Esophagus muscularis mucosa (tissue), 4 donors: ENCODE results near the gene ICOS. TPM values are rescaled to one million over a fixed set of nuclear protein-coding genes. Genes with fewer than 3 reads are reported as not detected.

Experiments
- DNase-seq: peaks from one replicate; pipeline ENCODE4 v3.0.0-alpha.2; 2017; ENCODE audit errors: extremely low spot score
- H3K27ac ChIP-seq, 4 donors: fragments of 200-600 bp; sonication (generic); replicated peaks in 1 of 4; 1 replicate in 3 of 4; 2 replicates in 1 of 4; pipeline ENCODE4 v1.5.1; 2016 to 2019; ENCODE audit warnings: mild to moderate bottlenecking in 1 of 4
- H3K27me3 ChIP-seq, 4 donors: fragments of 200-600 bp; sonication (generic); one replicate each; pipeline versions ENCODE4 v1.5.1 to v1.6.0; 2016 to 2019
- H3K36me3 ChIP-seq, 4 donors: fragments of 200-600 bp; sonication (generic); one replicate each; pipeline ENCODE4 v1.5.1; 2016 to 2019
- H3K4me1 ChIP-seq, 4 donors: fragments of 200-600 bp; sonication (generic); one replicate each; pipeline ENCODE4 v1.5.1; 2016 to 2019
- H3K4me3 ChIP-seq, 4 donors: fragments of 200-600 bp; sonication (generic); 1 replicate in 2 of 4; 2 replicates in 2 of 4; pipeline ENCODE4 v1.5.1; 2016 to 2019; ENCODE audit warnings: mild to moderate bottlenecking in 4 of 4, moderate library complexity in 1 of 4
- H3K9me3 ChIP-seq, 4 donors: fragments of 200-600 bp; sonication (generic); 1 replicate in 3 of 4; 2 replicates in 1 of 4; pipeline ENCODE4 v1.5.1; 2016 to 2019
- CTCF ChIP-seq, 3 experiments: fragments of 200-600 bp in 2 of 3; fragments of 450-650 bp in 1 of 3; sonication (generic) in 2 of 3; IDR thresholded peaks; one replicate each; pipeline ENCODE4 v1.5.1; 2017 to 2019; ENCODE audit warnings: antibody characterized with exemption in 3 of 3, mild to moderate bottlenecking in 2 of 3, moderate library complexity in 1 of 3
- EP300 ChIP-seq: sonication (generic); formaldehyde crosslinking; IDR thresholded peaks from one replicate; pipeline ENCODE4 v1.6.1; 2017; ENCODE audit warnings: antibody characterized with exemption
- POLR2A ChIP-seq: fragments of 450-650 bp; IDR thresholded peaks from one replicate; pipeline ENCODE4 v1.6.1; 2017; ENCODE audit warnings: antibody characterized with exemption, moderate library complexity, mild to moderate bottlenecking, low read depth
- POLR2AphosphoS5 ChIP-seq, 2 donors: sonication (generic); formaldehyde crosslinking; IDR thresholded peaks; one replicate each; pipeline ENCODE4 v1.6.1; 2017; ENCODE audit warnings: antibody characterized with exemption in 2 of 2
- WGBS: methylation state at CpG from one replicate; pipeline ENCODE4 v1.1.5; 2018; 5-methylcytosine and 5-hydroxymethylcytosine counted together
- intact Hi-C: fragments of 100-400 bp; cut with DNase I; formaldehyde crosslinking; loops from one replicate; pipeline ENCODE4 v1.15.1; 2023
- total RNA-seq, 4 donors: library from RNA; depleted of rRNA; stranded (reverse); fragments of >200 nt; gene quantifications; one replicate each; pipeline versions ENCODE4 v1.1.0 to v1.2.1, GENCODE V29; 2016

ICOS gene
- total RNA-seq, 4 donors from 2014 or later: under 0.01 to 0.50 TPM; not detected in 2

- Histone ChIP-seq H3K9me3 (no peaks in the 10 kb centered on the region), H3K27me3 (no peaks in the 10 kb centered on the region), H3K27ac (no peak overlapping the region), H3K4me3 (no peak overlapping the region), H3K4me1 (no peaks in the 10 kb centered on the region), H3K36me3 (no peaks in the 10 kb centered on the region)
- intact Hi-C loops: no loop called here
- DNase-seq: no peak
- 89% methylated on average over 1 of the region's 1 CpG for WGBS
- TF ChIP-seq POLR2A: no peak
- TF ChIP-seq EP300: no peak
- TF ChIP-seq POLR2AphosphoS5 (IDR thresholded peaks at IDR 0.05): no peak
- no peak for TF ChIP-seq CTCF (IDR thresholded peaks at IDR 0.05)
These were observed 12.2 kb downstream of the ICOS start for GRCh38 chr2:203948733-203949132.

GRCh38 chr2:203949228-203949627, 12.7 kb downstream of the ICOS start:
- TF ChIP-seq POLR2A: no peak
- TF ChIP-seq CTCF (IDR thresholded peaks at IDR 0.05): no peak
- no peak for TF ChIP-seq EP300
- TF ChIP-seq POLR2AphosphoS5 (IDR thresholded peaks at IDR 0.05): no peak
- H3K9me3 ChIP-seq: no peaks in the 10 kb centered on the region
- no peak overlapping the region for H3K4me3 ChIP-seq
- DNase-seq: no peak
- no peak overlapping the region for H3K27ac ChIP-seq
- intact Hi-C loops: no loop called here
- no peaks in the 10 kb centered on the region for H3K4me1 ChIP-seq
- 85% methylated on average over 2 of the region's 2 CpGs for WGBS
- H3K27me3 ChIP-seq: no peaks in the 10 kb centered on the region
- H3K36me3 ChIP-seq: no peaks in the 10 kb centered on the region

DNA sequence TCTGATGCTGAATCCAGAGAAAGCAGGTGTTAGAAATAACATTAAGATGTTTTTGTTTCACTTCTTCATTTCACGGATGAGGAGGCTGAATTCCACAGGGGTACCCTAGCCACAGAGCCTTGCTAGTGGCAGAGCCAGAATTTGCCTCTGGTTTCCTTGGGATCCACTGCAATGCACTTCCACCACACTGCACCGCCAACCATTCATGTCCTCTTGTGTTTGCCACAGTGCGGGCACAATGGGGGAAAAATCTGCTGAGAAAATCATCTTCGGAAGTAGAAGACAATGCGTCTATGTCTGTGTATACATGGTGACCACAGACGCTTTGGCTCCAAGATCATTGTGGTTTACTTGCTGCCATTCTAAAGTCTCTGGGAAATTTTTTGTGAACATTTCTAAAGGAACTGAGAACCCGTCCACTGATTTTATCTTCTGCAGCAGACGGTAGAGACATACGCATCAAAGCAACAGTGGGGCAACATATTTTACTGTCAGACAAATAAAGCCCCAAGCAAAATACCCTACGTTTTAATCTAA, 14.9 kb downstream of the ICOS start:
- DNase-seq: no peak
- intact Hi-C loops: no loop called here
- Histone ChIP-seq H3K27ac (no peak overlapping the region), H3K9me3 (no peaks in the 10 kb centered on the region), H3K36me3 (no peaks in the 10 kb centered on the region), H3K4me1 (no peaks in the 10 kb centered on the region), H3K27me3 (no peaks in the 10 kb centered on the region), H3K4me3 (no peak overlapping the region)
- TF ChIP-seq POLR2AphosphoS5 (IDR thresholded peaks at IDR 0.05) (no peak), EP300 (no peak), POLR2A (no peak), CTCF (IDR thresholded peaks at IDR 0.05) (no peak)
- 64% methylated on average over 10 of the region's 10 CpGs for WGBS

DNA sequence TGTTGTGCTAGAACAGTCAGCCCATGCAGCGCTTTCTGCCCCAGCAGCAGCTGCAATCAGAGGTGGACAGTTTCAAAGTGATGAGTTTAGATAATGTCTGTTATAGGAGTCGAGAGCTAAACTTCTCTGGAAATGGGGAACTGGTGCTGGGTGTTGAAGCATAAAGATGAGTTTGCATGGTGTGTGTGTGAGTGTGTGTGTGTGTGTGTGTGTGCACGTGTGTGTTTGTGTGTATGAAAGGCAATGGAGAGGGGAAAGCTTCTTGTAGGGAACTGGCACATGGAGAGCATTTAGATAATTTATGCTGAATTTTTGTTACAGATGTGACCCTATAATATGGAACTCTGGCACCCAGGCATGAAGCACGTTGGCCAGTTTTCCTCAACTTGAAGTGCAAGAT, 22.7 kb downstream of the ICOS start:
- H3K9me3 ChIP-seq: no peaks in the 10 kb centered on the region
- no peak overlapping the region for H3K27ac ChIP-seq
- no peaks in the 10 kb centered on the region for H3K36me3 ChIP-seq
- intact Hi-C loops: no loop called here
- no peak overlapping the region for H3K4me3 ChIP-seq
- no peaks in the 10 kb centered on the region for H3K27me3 ChIP-seq
- 92% methylated on average over 4 of the region's 4 CpGs for WGBS
- no peak for TF ChIP-seq POLR2A
- TF ChIP-seq EP300: no peak
- no peak for TF ChIP-seq POLR2AphosphoS5 (IDR thresholded peaks at IDR 0.05)
- no peak for TF ChIP-seq CTCF (IDR thresholded peaks at IDR 0.05)
- no peaks in the 10 kb centered on the region for H3K4me1 ChIP-seq
- DNase-seq: no peak

DNA sequence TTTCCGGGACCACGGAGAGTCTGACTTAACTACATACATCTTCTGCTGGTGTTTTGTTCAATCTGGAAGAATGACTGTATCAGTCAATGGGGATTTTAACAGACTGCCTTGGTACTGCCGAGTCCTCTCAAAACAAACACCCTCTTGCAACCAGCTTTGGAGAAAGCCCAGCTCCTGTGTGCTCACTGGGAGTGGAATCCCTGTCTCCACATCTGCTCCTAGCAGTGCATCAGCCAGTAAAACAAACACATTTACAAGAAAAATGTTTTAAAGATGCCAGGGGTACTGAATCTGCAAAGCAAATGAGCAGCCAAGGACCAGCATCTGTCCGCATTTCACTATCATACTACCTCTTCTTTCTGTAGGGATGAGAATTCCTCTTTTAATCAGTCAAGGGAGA, 23.1 kb downstream of the ICOS start:
- no peaks in the 10 kb centered on the region for H3K36me3 ChIP-seq
- H3K4me3 ChIP-seq: no peak overlapping the region
- TF ChIP-seq POLR2AphosphoS5 (IDR thresholded peaks at IDR 0.05) (no peak), EP300 (no peak), CTCF (IDR thresholded peaks at IDR 0.05) (no peak), POLR2A (no peak)
- H3K4me1 ChIP-seq: no peaks in the 10 kb centered on the region
- 79% methylated on average over 4 of the region's 4 CpGs for WGBS
- intact Hi-C loops: no loop called here
- DNase-seq: no peak
- H3K9me3 ChIP-seq: no peaks in the 10 kb centered on the region
- no peaks in the 10 kb centered on the region for H3K27me3 ChIP-seq
- no peak overlapping the region for H3K27ac ChIP-seq
